GM08714 (cell line): ENCODE data around the gene JCHAIN.
"Not testable (repeated sequence)": the region's sequence is repeated elsewhere in the genome, so short reads cannot be mapped to it uniquely, and the experiment has no call there.

Experiments used
- H3K4me3 ChIP-seq: fragments of 200-500 bp; sonication (Bioruptor generic); 2 replicates; pipeline ENCODE4 v1.5.1; 2014; ENCODE audit warnings: mild to moderate bottlenecking, low read length, inconsistent platforms
- ZNF274 ChIP-seq: IDR thresholded peaks from 2 replicates; pipeline ENCODE4 v1.6.1; 2012; ENCODE audit warnings: mild to moderate bottlenecking, low read depth, low read length

Gene JCHAIN

DNA sequence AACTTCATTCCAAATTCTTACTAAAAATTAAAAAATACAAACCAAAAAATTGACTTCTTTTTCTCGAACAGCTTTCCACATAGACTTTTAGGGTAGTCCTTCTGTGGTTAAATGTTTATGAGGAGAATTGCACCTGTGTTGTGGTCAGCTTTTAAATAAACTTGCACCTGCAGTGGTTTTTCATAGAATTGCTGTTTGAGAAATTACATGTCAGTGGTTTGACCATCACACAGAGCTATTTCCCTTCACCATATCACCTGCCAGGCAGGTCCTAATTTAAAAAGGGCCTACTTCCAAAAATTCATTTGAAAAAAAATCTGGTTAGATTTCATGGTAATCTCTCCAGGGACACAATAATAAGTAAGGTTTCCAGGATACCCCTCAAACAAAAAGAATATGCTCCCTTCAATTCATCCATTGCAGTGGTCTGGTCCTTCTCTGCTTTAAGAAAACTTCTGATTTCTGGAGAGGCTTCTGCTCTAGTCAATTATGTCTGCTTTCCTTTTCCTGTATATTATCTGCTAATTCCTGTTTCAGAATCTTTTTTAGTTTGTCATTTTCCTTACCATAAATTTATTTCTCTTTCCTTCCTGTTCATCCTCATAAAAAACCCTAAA, 12.2 kb upstream of the JCHAIN start:
- peak overlapping the region; percentile 30; the same call in 1 of the 2 replicates for H3K4me3 ChIP-seq
- no peak for TF ChIP-seq ZNF274

DNA sequence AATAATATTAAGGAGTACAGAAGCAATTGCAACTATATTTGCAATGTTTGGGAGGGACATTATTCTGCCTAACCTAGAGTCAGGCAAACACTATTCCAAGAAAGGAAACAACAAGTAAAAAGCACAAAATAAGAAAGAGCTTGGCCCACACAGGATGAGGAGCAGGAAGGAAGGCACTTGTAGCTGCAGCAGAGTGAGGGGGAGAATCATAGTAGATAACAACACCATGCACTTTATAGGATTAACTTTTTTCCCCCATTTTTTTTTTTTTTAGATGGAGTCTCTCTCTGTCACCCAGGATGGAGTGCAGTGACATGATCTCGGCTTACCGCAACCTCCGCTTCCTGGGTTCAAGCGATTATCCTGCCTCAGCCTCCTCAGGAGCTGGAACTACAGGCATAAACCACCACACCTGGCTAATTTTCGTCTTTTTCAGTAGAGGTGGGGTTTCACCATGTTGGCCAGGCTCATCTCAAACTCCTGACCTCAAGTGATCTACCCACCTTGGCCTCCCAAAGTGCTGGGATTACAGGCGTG, 10.3 kb upstream of the JCHAIN start:
- no peak overlapping the region for H3K4me3 ChIP-seq
- no peak for TF ChIP-seq ZNF274

DNA sequence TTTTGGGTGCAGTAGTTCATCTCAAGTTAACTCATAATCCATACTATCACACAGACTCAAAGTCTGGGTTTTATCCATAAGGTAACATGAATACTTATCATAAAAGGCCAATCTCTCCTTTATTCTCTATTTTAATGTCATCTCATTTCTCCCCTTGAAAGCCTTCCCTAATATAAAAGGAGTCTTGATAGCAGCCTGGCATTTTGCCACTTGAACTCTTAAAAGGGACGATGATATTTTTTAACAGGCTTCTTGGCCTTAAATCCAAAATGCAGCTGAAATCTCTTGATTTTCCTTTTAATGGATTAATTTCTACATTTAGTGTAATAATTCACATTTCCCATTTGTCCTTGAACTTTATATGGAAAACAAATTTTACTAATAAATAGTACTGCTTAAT, 8.4 kb upstream of the JCHAIN start:
- no peak overlapping the region for H3K4me3 ChIP-seq
- no peak for TF ChIP-seq ZNF274

DNA sequence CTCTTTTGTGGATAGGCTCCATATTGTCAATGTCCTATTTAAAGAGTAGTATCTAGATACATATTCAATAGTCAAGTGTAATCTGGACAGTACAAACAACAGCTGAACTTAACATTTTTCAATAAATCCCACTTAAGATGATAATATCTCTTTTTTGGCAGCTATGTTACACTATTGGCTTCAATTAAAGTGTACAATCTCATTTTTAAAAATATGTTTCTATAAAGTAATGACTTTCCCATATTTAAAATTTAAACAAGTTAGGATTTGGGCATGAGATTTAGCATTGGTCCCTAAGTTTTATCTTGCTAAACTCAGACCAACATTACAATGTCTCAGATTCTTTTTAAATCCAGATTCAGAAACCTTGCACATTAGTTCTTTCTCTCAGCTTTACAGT, 7.9 kb upstream of the JCHAIN start:
- TF ChIP-seq ZNF274: no peak
- no peak overlapping the region for H3K4me3 ChIP-seq

DNA sequence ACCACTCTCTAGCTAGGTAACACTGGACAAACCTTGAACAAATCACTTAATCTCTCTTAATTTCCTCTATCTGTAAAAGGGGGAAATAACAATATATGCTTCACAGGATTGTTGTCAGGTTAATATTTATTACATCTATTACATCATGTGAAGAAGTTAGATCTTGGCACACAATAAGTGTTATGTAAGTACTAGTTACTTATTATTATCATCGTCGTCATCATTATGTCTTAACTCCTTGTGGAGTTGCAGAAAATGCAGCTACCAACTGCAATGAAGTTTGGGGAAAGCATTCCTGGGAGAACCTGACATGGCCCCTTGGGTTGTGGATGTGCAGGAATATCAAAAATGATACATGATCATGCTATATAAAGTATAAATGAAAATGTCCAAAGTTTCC, 4.8 kb upstream of the JCHAIN start:
- H3K4me3 ChIP-seq: no peak overlapping the region
- TF ChIP-seq ZNF274: no peak

DNA sequence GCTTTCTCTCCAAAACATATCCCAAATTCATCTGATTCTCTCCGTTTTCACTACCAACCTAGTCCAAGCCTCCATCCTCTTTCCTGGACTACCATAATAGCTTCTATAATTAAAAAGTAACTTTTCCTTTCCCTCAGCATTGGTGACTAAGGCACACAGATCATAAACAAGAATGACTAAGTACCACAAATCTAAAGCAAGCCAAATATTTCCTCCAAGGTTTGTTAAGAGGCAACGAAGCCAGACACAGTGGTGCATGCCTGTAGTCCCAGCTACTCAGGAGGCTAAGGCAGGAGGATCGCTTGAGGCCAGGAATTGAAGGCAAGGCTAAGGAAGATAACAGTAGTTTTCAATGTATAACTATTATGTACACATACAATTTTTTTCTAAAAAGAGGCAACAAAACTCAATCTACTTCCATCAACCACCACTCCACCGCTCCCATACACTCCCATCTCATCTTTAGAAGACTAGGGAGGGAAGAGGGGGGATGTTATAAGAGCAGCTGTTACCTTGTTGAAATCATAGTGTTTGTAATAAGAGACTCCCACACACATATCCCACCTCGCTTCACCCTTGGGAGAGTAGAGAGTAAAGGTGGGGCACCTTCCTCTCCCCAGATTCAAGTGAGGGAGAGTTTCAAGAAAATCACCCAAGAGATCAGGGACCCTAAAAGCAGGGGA, 4.2 kb upstream of the JCHAIN start:
- no peak for TF ChIP-seq ZNF274

DNA sequence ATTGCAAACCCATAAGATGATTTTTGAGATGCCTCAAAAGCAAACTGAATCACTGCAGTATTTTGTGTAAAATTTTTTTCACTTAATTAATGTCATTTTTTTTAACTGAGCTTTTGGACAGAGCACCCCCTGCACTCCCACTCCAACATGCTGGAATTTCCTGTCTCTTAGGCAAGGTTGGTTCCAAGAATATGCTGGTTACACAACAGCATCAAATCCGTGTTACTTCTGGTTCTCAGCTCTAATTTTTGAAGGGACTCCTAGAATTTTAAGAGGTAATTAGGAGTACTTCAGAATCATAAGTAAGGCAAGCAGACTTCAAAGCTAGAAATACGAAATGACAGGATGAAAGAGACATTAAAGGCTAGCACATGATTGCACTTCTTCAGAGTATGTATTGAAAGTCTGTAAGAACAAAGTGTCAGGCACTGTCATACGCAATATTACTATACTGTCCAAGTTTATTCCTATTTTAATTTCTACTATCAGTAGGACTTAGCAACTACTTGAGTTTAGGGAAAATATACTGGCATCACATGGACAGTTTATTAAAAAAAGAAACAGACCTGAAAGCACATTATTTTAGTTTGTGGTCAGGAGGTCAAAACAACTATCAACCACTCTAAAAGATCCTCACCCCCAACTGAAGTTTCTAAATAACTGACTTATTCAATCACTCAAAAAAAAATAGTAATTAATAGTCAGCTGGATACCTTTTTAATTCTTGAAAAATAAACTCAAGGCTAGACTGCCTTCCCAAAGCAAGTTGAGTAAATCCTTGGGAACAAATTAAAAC, 1.6 kb upstream of the JCHAIN start:
- no peak for TF ChIP-seq ZNF274
- no peak overlapping the region for H3K4me3 ChIP-seq

More for the DNA sequence above, 4.2 kb upstream of the JCHAIN start:
- H3K4me3 ChIP-seq: no peak overlapping the region

DNA sequence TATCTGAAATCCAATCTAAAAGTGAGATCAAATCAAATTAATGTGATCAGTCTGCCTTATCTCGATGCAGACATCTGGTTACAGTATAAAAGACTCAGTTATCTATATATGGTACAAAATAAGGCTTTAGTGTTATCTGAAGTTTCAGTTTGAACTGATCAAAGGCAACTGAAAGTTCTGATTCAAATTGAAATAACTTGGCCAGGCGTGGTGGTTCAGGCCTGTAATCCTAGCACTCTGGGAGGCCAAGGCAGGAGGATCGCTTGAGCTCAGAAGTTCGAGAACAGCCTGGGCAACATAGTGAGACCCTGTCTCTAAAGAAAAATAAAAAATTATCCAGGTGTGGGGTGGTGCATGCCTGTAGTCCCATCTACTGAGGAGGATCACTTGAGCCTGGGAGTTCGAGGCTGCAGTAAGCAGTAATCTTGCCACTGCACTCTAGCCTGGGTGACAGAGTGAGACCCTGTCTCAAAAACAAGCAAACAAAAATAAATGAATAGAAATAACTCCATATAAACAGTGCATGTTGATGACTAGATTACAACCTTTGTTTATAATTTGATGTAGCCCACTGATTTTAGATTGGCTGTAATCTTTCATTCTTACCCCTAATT, 4.9 kb downstream of the JCHAIN start:
- peak overlapping the region; percentile 55; the same call in 1 of the 2 replicates for H3K4me3 ChIP-seq

DNA sequence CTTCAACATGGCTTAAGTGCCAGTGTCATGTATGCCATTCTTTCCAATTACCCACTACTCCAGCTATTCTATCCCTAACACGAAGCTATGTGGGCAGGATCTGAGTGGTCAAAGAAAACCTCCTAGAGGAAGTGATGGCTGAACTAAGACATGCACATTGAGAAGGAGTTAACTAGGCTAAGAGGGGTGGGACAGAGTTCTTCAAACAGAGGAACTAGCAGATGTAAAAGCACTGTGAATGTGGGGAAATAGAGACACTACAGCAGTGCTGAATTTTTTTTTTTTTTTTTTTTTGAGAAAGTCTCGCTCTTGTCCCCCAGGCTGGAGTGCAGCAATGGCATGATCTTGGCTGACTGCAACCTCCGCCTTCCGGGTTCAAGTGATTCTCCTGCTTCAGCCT, 6.2 kb downstream of the JCHAIN start:
- H3K4me3 ChIP-seq: peak overlapping the region; percentile 8; the same call in 1 of the 2 replicates
- TF ChIP-seq ZNF274: no peak

DNA sequence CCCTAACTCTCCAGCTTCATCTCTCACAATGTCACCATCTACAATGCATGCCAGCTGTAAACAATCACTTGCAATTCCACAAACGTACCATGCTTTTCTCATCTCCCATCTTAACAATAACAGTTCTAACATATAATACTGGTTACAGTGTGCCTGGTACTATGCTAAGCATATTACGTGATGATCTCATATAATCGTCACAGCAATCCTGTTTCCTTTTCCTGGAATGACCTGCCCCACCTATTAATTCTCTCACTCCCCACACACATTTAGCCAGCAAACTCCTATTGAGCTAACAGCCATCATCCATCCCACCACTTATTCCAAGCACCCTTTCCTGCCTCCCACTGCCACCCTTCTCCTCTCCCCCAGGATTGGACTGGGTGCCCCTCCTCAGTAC, 7.9 kb downstream of the JCHAIN start:
- TF ChIP-seq ZNF274: no peak
- peak overlapping the region; percentile 49; the same call in 1 of the 2 replicates for H3K4me3 ChIP-seq

DNA sequence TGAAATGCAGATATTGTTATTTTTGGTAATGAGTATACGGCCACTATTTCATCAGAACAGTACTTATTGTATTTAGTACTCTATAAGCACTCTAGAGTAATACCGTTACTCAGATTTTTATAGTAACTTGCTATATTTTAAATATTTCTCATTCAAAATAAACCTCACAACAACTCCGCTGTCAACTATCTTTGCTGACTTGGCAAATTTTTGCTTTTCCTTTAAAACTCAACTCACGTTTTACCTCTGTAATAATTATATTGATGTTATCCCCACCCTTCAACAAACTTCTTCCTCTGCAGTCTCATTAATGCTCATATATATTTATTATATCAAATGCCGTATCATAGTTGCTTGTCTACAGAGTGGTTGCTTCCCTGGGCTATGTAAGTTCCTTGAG, 9.0 kb downstream of the JCHAIN start:
- no peak overlapping the region for H3K4me3 ChIP-seq
- TF ChIP-seq ZNF274: no peak

DNA sequence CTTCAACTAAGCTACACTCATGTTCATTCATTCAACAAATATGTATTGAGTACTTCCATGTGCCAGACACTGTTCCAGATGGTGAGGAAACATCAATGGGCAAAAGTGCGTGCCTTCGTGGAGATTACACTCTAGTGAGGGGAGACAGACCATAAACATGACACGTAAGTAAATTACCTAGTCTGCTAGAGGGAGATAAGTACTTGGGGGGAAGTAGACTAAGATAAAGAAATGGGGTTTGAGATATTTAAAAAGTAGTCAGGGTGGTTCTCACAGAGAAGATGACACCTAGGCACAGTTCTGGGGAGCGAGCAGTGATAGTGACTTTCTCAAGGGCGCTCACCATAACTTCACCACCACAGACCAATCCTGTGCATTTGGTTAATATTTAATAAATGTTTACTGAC, 11.7 kb downstream of the JCHAIN start:
- H3K4me3 ChIP-seq: no peak overlapping the region
- TF ChIP-seq ZNF274: no peak

DNA sequence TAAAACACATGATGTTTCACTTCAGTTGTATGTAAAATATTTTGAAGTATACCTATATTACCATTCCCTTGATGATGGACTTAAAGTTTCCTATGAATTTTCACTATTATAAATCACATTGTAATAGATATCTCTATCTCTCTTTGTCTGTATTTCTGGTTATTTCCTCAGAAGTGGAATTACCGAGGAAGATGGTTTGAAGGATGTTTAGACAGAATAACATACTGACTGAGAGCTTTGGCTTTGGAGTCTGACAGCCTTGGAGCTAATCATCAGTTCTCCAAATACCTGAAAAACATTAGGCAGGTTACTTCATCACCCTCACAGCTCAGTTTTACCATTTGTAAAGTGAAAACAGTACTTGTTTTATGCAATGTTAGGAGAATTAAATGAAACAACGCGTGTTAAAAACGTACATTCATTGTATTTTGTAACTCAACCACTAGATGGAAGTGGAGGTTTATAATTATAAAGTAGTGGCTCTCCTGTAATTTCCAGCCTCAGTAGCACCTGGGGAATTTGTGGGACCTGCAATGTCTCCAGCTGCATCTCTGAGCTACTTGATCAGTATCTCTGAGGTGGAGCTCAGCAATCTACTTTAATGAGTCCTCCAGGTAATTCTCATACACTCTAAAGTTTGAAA, 14.3 kb downstream of the JCHAIN start:
- H3K4me3 ChIP-seq: no peak overlapping the region
- no peak for TF ChIP-seq ZNF274

DNA sequence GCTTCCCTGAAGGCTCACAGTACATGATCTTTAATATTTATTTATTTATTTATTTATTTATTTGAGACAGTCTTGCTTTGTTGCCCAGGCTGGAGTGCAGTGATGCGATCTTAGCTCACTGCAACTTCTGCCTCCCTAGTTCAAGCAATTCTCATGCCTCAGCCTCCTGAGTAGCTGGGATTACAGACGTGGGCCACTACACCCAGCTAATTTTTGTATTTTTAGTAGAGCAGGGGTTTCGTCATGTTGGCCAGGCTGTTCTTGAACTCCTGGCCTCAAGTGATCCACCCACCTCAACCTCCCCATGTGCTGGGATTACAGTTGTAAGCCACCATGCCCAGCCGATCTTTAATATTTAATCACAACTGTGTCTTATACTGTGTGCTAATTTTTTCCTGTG, 15.6 kb downstream of the JCHAIN start:
- H3K4me3 ChIP-seq: not testable (repeated sequence)
